ENCODE results near the gene SLC7A8.

SLC7A8 gene

GRCh38 chr14:23090254-23090636, 93.2 kb downstream of the SLC7A8 start:
- Histone ChIP-seq H3K27me3 (ENCODE audit: low read depth, low read length) (no peaks in the 10 kb centered on the region), H3K4me3 (ENCODE audit: low read depth in 1 of 2, low read length in 2 of 2) (no peak overlapping the region), H3K27ac (ENCODE audit: low read length) (no peak overlapping the region), H3K9me3 (ENCODE audit: control insufficient read depth in 1 of 2, low read length in 2 of 2) (no peaks in the 10 kb centered on the region), H3K36me3 (ENCODE audit: control insufficient read depth in 1 of 2, insufficient read depth in 2 of 2, low read length in 2 of 2) (peaks cover 41 to 52% of the 10 kb centered on the region in 2 donors), H3K4me1 (ENCODE audit: control insufficient read depth in 1 of 2, insufficient read depth in 2 of 2, low read length in 2 of 2) (peaks cover 0 to 15% of the 10 kb centered on the region in 2 donors)

GRCh38 chr14:23089498-23090253, 93.8 kb downstream of the SLC7A8 start:
- no peaks in the 10 kb centered on the region for H3K27me3 ChIP-seq (ENCODE audit: low read depth, low read length)
- H3K27ac ChIP-seq (ENCODE audit: low read length) = no peak overlapping the region
- H3K9me3 ChIP-seq (ENCODE audit: control insufficient read depth in 1 of 2, low read length in 2 of 2) = no peaks in the 10 kb centered on the region
- no peak overlapping the region for H3K4me3 ChIP-seq (ENCODE audit: low read depth in 1 of 2, low read length in 2 of 2)
- H3K36me3 ChIP-seq (ENCODE audit: control insufficient read depth in 1 of 2, insufficient read depth in 2 of 2, low read length in 2 of 2) = peaks cover 41 to 58% of the 10 kb centered on the region in 2 donors
- H3K4me1 ChIP-seq (ENCODE audit: control insufficient read depth in 1 of 2, insufficient read depth in 2 of 2, low read length in 2 of 2) = peaks cover 0 to 15% of the 10 kb centered on the region in 2 donors

GRCh38 chr14:23086565-23086964, 96.9 kb downstream of the SLC7A8 start:
- Histone ChIP-seq H3K9me3 (ENCODE audit: control insufficient read depth in 1 of 2, low read length in 2 of 2) (no peaks in the 10 kb centered on the region), H3K36me3 (ENCODE audit: control insufficient read depth in 1 of 2, insufficient read depth in 2 of 2, low read length in 2 of 2) (peaks cover 47 to 54% of the 10 kb centered on the region in 2 donors), H3K4me1 (ENCODE audit: control insufficient read depth in 1 of 2, insufficient read depth in 2 of 2, low read length in 2 of 2) (no peaks in the 10 kb centered on the region), H3K4me3 (ENCODE audit: low read depth in 1 of 2, low read length in 2 of 2) (no peak overlapping the region), H3K27me3 (ENCODE audit: low read depth, low read length) (no peaks in the 10 kb centered on the region), H3K27ac (ENCODE audit: low read length) (no peak overlapping the region)

GRCh38 chr14:23085458-23085857, 98.0 kb downstream of the SLC7A8 start:
- Histone ChIP-seq H3K27ac (ENCODE audit: low read length) (peak overlapping the region; percentile 16), H3K4me1 (ENCODE audit: control insufficient read depth in 1 of 2, insufficient read depth in 2 of 2, low read length in 2 of 2) (no peaks in the 10 kb centered on the region), H3K9me3 (ENCODE audit: control insufficient read depth in 1 of 2, low read length in 2 of 2) (no peaks in the 10 kb centered on the region), H3K4me3 (ENCODE audit: low read depth in 1 of 2, low read length in 2 of 2) (no peak overlapping the region), H3K36me3 (ENCODE audit: control insufficient read depth in 1 of 2, insufficient read depth in 2 of 2, low read length in 2 of 2) (peaks cover 57 to 61% of the 10 kb centered on the region in 2 donors), H3K27me3 (ENCODE audit: low read depth, low read length) (no peaks in the 10 kb centered on the region)

GRCh38 chr14:23080474-23080873, 103.0 kb downstream of the SLC7A8 start:
- H3K27ac ChIP-seq (ENCODE audit: low read length) = no peak overlapping the region
- H3K27me3 ChIP-seq (ENCODE audit: low read depth, low read length) = no peaks in the 10 kb centered on the region
- no peak overlapping the region for H3K4me3 ChIP-seq (ENCODE audit: low read depth in 1 of 2, low read length in 2 of 2)
- peaks cover 0 to 6% of the 10 kb centered on the region in 2 donors for H3K4me1 ChIP-seq (ENCODE audit: control insufficient read depth in 1 of 2, insufficient read depth in 2 of 2, low read length in 2 of 2)
- H3K9me3 ChIP-seq (ENCODE audit: control insufficient read depth in 1 of 2, low read length in 2 of 2) = no peaks in the 10 kb centered on the region
- peaks cover 59 to 70% of the 10 kb centered on the region in 2 donors for H3K36me3 ChIP-seq (ENCODE audit: control insufficient read depth in 1 of 2, insufficient read depth in 2 of 2, low read length in 2 of 2)

GRCh38 chr14:23079716-23080115, 103.7 kb downstream of the SLC7A8 start:
- H3K36me3 ChIP-seq (ENCODE audit: control insufficient read depth in 1 of 2, insufficient read depth in 2 of 2, low read length in 2 of 2) = peaks cover 63 to 69% of the 10 kb centered on the region in 2 donors
- H3K27me3 ChIP-seq (ENCODE audit: low read depth, low read length) = no peaks in the 10 kb centered on the region
- H3K9me3 ChIP-seq (ENCODE audit: control insufficient read depth in 1 of 2, low read length in 2 of 2) = no peaks in the 10 kb centered on the region
- H3K4me1 ChIP-seq (ENCODE audit: control insufficient read depth in 1 of 2, insufficient read depth in 2 of 2, low read length in 2 of 2) = peaks cover 0 to 6% of the 10 kb centered on the region in 2 donors
- peak overlapping the region; percentile 70 for H3K27ac ChIP-seq (ENCODE audit: low read length)
- no peak overlapping the region for H3K4me3 ChIP-seq (ENCODE audit: low read depth in 1 of 2, low read length in 2 of 2)

- Histone ChIP-seq H3K27me3 (ENCODE audit: low read depth, low read length) (no peaks in the 10 kb centered on the region), H3K4me1 (ENCODE audit: control insufficient read depth in 1 of 2, insufficient read depth in 2 of 2, low read length in 2 of 2) (peaks cover 0 to 6% of the 10 kb centered on the region in 2 donors), H3K27ac (ENCODE audit: low read length) (peak overlapping the region; percentile 70), H3K9me3 (ENCODE audit: control insufficient read depth in 1 of 2, low read length in 2 of 2) (no peaks in the 10 kb centered on the region), H3K4me3 (ENCODE audit: low read depth in 1 of 2, low read length in 2 of 2) (no peak overlapping the region), H3K36me3 (ENCODE audit: control insufficient read depth in 1 of 2, insufficient read depth in 2 of 2, low read length in 2 of 2) (peaks cover 66 to 73% of the 10 kb centered on the region in 2 donors)
Measured at GRCh38 chr14:23078692-23079116, 104.8 kb downstream of the SLC7A8 start.

GRCh38 chr14:23077962-23078361, 105.5 kb downstream of the SLC7A8 start:
- H3K4me1 ChIP-seq (ENCODE audit: control insufficient read depth in 1 of 2, insufficient read depth in 2 of 2, low read length in 2 of 2) = peaks cover 0 to 6% of the 10 kb centered on the region in 2 donors
- no peak overlapping the region for H3K4me3 ChIP-seq (ENCODE audit: low read depth in 1 of 2, low read length in 2 of 2)
- no peaks in the 10 kb centered on the region for H3K9me3 ChIP-seq (ENCODE audit: control insufficient read depth in 1 of 2, low read length in 2 of 2)
- H3K36me3 ChIP-seq (ENCODE audit: control insufficient read depth in 1 of 2, insufficient read depth in 2 of 2, low read length in 2 of 2) = peaks cover 69 to 78% of the 10 kb centered on the region in 2 donors
- H3K27ac ChIP-seq (ENCODE audit: low read length) = peak overlapping the region; percentile 70
- no peaks in the 10 kb centered on the region for H3K27me3 ChIP-seq (ENCODE audit: low read depth, low read length)

GRCh38 chr14:23076785-23077408, 106.6 kb downstream of the SLC7A8 start:
- peaks cover 6 to 12% of the 10 kb centered on the region in 2 donors for H3K4me1 ChIP-seq (ENCODE audit: control insufficient read depth in 1 of 2, insufficient read depth in 2 of 2, low read length in 2 of 2)
- H3K9me3 ChIP-seq (ENCODE audit: control insufficient read depth in 1 of 2, low read length in 2 of 2) = no peaks in the 10 kb centered on the region
- no peaks in the 10 kb centered on the region for H3K27me3 ChIP-seq (ENCODE audit: low read depth, low read length)
- H3K27ac ChIP-seq (ENCODE audit: low read length) = no peak overlapping the region
- H3K36me3 ChIP-seq (ENCODE audit: control insufficient read depth in 1 of 2, insufficient read depth in 2 of 2, low read length in 2 of 2) = peaks cover 78 to 82% of the 10 kb centered on the region in 2 donors
- no peak overlapping the region for H3K4me3 ChIP-seq (ENCODE audit: low read depth in 1 of 2, low read length in 2 of 2)
